GM19239 (cell line): ENCODE results near the gene PTGIR.

Source experiments
- DNase-seq: peaks from one replicate; pipeline ENCODE4 v3.0.0; 2011; ENCODE audit warnings: low spot score; ENCODE audit not compliant: insufficient read length
- FAIRE-seq: peaks from 2 replicates; lab custom pipeline; 2011; peaks lifted over from hg19 to GRCh38; lab: Jason Lieb, UNC

PTGIR gene

GRCh38 chr19:46624958-46625661, at the start of gene PTGIR:
Gene PTGIR, minus strand, starts transcription at chr19:46625089. Its CDS starts 864 bp downstream, at chr19:46624225.
- DNase-seq (no peak), FAIRE-seq (peak; percentile 79)

- DNase-seq (no peak), FAIRE-seq (no peak)
These were observed 45.9 kb upstream of the PTGIR start for GRCh38 chr19:46670813-46671212.

GRCh38 chr19:46668662-46669061, 43.8 kb upstream of the PTGIR start:
- no peak for FAIRE-seq

GRCh38 chr19:46665072-46665471, 40.2 kb upstream of the PTGIR start:
- no peak for FAIRE-seq

More at GRCh38 chr19:46668662-46669061, 43.8 kb upstream of the PTGIR start:
- no peak for DNase-seq

GRCh38 chr19:46661735-46662592, 37.1 kb upstream of the PTGIR start:
- FAIRE-seq, result peak; percentile 78
- peak; percentile 70 for DNase-seq

More at GRCh38 chr19:46665072-46665471, 40.2 kb upstream of the PTGIR start:
- no peak for DNase-seq

GRCh38 chr19:46661020-46661731, 36.3 kb upstream of the PTGIR start, which contains the start of gene DACT3:
Gene DACT3, minus strand, starts transcription at chr19:46661182. Its CDS starts 118 bp downstream, at chr19:46661064.
- peak; percentile 96 for DNase-seq
- peak; percentile 99 for FAIRE-seq

- FAIRE-seq (no peak), DNase-seq (no peak)
These were observed 35.7 kb upstream of the PTGIR start for GRCh38 chr19:46660551-46661019.

- FAIRE-seq (no peak), DNase-seq (no peak)
These were observed 35.2 kb upstream of the PTGIR start for GRCh38 chr19:46660008-46660517.

- DNase-seq (no peak), FAIRE-seq (no peak)
These were observed 34.5 kb upstream of the PTGIR start for GRCh38 chr19:46659151-46660007.

- no peak for FAIRE-seq
These were observed 31.7 kb upstream of the PTGIR start for GRCh38 chr19:46656541-46656940.

GRCh38 chr19:46654621-46655152, 29.8 kb upstream of the PTGIR start:
- no peak for FAIRE-seq
- DNase-seq, result no peak

More at GRCh38 chr19:46656541-46656940, 31.7 kb upstream of the PTGIR start:
- DNase-seq, result no peak

- no peak for DNase-seq
These were observed 25.6 kb upstream of the PTGIR start for GRCh38 chr19:46650445-46650844.

GRCh38 chr19:46648961-46649960, 24.4 kb upstream of the PTGIR start:
- DNase-seq (no peak), FAIRE-seq (no peak)

More at GRCh38 chr19:46650445-46650844, 25.6 kb upstream of the PTGIR start:
- FAIRE-seq, result no peak

GRCh38 chr19:46648060-46648960, 23.4 kb upstream of the PTGIR start:
- DNase-seq (no peak), FAIRE-seq (no peak)

GRCh38 chr19:46646402-46646801, 21.5 kb upstream of the PTGIR start:
- FAIRE-seq (no peak), DNase-seq (no peak)

- DNase-seq, result no peak
- FAIRE-seq, result no peak
These were observed 19.8 kb upstream of the PTGIR start for GRCh38 chr19:46644720-46645119.

- FAIRE-seq (no peak), DNase-seq (no peak)
These were observed 15.8 kb upstream of the PTGIR start for GRCh38 chr19:46640656-46641055.
